Esophagus mucosa (tissue), 1 donor: Measurements from ENCODE around the gene OR6B3. TPM values are rescaled to one million over a fixed set of nuclear protein-coding genes. Genes with fewer than 3 reads are reported as not detected.
A peak's percentile ranks its signal among the peaks of the same experiment; 100 is the strongest.
"Not testable (repeated sequence)": the region's sequence is repeated elsewhere in the genome, so short reads cannot be mapped to it uniquely, and the experiment has no call there.

Experiments
- ATAC-seq: fragments of 200-7000 bp; cut with Tn5 transposase; one replicate; pipeline ENCODE4 v1.9.1; 2020
- total RNA-seq: library from RNA; stranded (reverse); gene quantifications from one replicate; pipeline ENCODE4 v1.2.4, GENCODE V29; 2023
- donor health status: DM: yes; HTN: yes; CAD: no.

OR6B3 gene
- total RNA-seq, result not detected

- ATAC-seq, result no peak
These were observed at the start of gene OR6B3 for GRCh38 chr2:240053173-240054155. OR6B3 (minus strand) TSS chr2:240053521.

DNA sequence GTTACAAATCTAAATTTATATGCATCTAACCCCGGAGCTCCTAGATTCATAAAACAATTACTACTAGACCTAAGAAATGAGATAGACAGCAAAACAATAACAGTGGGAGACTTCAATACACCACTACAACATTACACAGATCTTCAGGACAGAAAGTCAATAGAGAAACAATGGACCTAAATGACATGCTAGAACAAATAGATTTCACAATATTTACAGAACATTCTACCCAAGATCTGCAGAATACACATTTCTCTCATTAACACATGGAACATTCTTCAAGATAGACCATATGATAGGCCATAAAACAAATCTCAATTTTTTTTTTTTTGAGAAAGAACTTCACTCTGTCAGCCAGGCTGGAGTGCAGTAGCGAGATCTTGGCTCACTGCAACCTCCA is 45.0 kb upstream of the OR6B3 start:
- no peak for ATAC-seq

DNA sequence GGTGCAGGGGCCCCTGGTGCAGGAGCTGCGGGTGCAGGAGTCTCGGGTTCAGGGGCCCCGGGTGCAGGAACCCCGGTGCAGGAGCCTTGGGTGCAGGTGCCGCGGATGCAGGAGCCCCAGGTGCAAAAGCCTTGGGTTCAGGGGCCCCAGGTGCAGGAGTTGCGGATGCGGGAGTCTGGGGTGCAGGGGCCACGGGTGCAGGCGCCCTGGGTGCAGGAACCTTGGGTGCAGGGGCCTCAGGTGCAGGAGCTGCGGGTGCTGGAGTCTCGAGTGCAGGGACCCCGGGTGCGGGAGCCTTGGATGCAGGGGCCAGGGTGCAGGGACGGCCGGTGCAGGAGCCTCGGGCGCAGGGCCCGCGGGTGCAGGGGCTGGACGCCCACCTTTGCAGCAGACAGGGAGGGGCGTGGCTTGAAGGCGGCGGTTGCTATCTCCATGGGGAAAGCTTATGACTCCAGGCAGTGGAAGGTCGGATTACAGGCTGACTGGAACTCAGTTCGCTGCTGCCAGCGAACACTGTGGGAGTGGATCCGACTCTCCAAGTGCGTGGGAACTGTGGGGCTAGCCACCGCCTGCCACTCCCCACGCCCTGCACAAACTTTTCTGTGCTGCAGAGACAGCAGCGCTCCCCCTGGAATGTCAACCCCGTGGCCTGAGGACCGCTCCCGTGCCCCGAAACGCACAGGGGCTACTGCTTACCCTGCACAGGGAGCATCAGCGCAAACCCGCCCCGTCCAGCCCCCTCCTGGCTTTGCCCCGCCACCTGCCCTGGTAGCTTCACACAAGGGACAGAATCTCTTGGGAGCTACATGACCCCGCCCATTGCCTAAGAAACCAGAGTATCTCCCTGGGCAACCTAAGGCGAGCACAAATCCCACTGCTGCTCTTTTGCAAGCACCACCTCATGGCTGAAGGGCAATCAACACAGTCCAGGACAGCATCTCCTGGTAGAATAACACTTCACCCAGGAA is 42.5 kb upstream of the OR6B3 start:
- ATAC-seq, result no peak

- no peak for ATAC-seq
These were observed 36.0 kb upstream of the OR6B3 start for GRCh38 chr2:240089306-240089705.

- ATAC-seq, result no peak
These were observed 33.2 kb upstream of the OR6B3 start for GRCh38 chr2:240086563-240086962.

GRCh38 chr2:240078631-240079030 is 25.3 kb upstream of the OR6B3 start:
- ATAC-seq, result no peak

- no peak for ATAC-seq
These were observed 24.1 kb upstream of the OR6B3 start for GRCh38 chr2:240077442-240077841.

GRCh38 chr2:240074545-240074944 is 21.2 kb upstream of the OR6B3 start:
- ATAC-seq, result no peak

DNA sequence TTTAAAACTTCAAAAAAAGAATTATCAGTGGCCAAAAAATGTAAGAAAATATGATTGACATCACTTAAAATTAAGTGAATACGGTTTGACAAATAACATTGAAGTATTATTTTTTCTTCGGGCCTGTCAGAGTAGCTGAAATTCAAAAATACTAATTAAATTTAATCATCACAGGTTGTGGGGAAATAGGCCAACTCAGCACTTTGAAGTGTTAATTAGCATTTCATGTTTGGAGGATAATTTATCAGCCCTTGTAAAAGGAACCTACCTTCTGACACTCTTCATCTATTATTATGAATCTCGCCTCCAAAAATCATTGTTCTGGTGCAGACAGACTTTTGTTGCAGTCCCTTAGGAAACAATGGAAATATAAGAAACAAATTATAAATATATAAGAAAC is 17.6 kb upstream of the OR6B3 start:
- no peak for ATAC-seq

- ATAC-seq, result no peak
These were observed 16.5 kb upstream of the OR6B3 start for GRCh38 chr2:240069829-240070228.

DNA sequence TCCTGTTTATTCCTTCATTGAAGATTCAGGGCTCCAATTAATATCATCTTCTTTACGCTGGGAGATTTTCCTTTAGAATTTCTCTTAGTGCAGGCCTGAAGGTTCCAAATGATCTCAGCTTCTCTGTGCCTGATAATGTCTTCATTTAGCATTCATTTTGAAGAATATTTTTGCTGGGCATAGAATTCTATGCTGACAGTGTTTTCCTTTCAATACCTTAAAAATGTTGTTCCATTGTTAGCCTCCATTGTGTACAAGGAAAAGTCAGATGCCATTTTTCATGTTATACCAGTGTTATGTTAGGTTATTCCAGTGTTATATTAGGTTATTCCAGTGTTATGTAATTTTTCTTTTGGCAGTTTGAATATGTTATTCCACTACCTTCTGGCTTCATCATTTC is 14.9 kb upstream of the OR6B3 start:
- ATAC-seq, result no peak

- ATAC-seq, result no peak
These were observed 13.2 kb upstream of the OR6B3 start for GRCh38 chr2:240066489-240066888.

DNA sequence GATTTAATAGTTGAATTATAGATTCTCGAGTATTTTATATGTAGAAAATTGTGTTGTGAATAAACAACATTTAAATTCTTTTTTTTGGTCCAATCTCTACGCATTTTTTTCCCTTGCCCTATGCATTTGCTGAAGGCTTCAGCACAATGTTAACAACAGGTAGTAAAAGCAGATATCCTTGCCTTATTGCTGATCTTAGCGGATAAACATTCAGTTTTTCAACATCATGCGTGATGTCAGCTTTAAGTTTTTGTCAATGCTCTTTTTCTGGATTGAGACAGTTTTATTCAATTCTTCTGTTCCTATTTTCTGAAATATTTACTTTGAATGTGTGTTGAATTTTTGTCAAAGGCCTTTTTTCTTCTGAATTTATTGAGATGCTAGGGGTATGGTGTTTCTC is 11.6 kb upstream of the OR6B3 start:
- ATAC-seq, result no peak

- ATAC-seq, result peak; percentile 80
These were observed 7.8 kb upstream of the OR6B3 start for GRCh38 chr2:240060977-240061591.

DNA sequence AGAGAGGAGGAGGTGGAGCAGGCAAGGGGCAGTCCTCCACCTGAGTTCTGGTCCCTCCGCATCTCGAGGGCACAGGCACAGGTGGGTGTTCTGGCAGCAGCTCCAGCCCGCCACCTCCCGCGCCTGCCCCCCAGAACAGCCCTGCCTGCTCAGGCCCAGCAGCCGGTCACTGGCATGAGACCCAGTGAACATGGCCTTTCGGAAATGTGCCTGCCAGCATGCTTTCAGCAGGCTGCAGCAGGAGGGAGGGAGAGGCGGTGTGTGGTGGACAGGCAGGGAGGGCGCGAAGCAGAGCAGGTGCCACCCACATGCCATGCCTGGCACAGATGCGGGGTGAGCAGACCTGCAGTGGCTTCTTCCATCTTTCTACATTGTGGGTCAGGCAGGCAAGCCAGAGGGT is 3.4 kb upstream of the OR6B3 start:
- ATAC-seq, result no peak

DNA sequence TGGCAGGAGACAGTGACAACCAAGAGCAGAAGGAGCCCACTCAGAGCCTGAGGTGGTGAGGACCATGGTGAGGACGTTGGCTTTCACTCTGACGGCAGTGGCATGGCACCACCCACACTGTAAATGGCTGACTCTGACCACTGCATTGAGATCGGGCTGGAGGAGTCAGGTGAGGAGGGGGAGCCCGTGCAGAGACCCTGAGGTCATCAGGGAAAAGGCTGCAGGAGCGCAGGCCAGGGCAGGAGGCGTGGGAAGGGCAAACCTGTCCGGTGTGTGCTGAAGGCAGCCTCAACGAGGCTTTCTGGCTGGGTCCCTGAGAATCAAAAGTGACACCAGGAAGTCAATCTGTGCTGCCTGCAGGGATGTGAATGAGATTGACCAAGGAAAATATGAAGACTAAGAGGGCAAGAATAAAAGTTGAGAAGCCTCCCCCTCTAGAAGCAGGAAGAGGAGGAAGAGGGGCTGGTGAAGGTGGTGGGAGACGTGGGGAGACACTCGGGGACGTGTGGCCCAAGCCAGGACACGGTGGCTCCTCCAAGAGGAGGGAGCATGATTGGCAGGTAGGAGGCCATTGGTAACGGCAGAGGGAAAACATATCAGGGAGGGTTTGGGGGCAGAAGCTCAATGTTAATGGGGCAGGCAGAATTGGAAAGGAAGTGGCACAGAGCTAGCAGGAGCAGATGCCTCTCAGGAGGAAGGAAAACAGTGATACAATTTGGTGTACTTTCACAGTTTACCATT is 2.0 kb upstream of the OR6B3 start:
- no peak for ATAC-seq

- ATAC-seq, result no peak
These were observed 797 bp downstream of the OR6B3 start for GRCh38 chr2:240052524-240052923.

GRCh38 chr2:240051697-240052096 is 1.6 kb downstream of the OR6B3 start:
- no peak for ATAC-seq

- ATAC-seq, result no peak
These were observed 3.0 kb downstream of the OR6B3 start for GRCh38 chr2:240050278-240050677.

- ATAC-seq, result peak; percentile 8
These were observed 5.1 kb downstream of the OR6B3 start for GRCh38 chr2:240048237-240048636.

DNA sequence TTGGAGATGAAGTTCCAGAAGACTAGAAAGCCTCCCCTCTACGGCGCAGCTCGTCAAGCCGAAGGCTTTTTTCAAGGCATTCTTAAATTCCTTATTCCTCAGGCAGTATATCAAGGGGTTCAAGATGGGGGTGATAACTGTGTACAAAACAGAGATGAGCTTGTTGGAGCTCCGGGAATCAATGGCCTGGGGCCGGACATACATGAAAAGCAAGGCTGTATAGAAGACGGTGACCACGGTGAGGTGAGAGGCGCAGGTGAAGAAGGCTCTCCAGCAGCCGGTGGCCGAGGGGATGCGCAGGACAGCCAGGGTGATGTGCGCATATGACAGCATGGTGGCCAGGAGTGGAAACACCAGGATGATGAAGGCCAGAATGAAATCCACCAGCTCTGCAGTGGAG is 8.2 kb downstream of the OR6B3 start:
- no peak for ATAC-seq

DNA sequence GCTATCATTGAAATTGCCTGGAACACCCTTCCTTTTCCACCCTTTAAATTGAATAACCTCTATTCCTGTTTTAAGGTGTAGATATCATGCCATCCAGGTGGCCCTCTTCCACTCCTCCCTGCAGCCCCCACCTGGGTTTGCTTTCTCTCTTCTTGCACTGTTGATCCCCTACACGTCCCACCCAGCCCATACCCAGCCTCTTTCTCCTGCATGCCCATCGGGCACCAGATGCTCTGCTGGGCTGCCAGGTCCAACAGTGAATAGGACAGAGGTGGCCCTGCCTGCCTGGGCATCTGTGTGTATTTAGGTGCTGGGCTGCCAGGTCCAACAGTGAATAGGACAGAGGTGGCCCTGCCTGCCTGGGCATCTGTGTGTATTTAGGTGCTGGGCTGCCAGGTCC is 9.2 kb downstream of the OR6B3 start:
- ATAC-seq, result not testable (repeated sequence)
